ENCODE measurements around the gene C1RL. TPM values are rescaled to one million over a fixed set of nuclear protein-coding genes. Genes with fewer than 3 reads are reported as not detected.
A peak's percentile ranks its signal among the peaks of the same experiment; 100 is the strongest.

C1RL gene
- total and polyA plus RNA-seq, 9 donors, result 48.4 to 160 (median 98.9) TPM

GRCh38 chr12:7103837-7104584 lies 5.0 kb downstream of the C1RL start:
- TF ChIP-seq POLR2A (IDR thresholded peaks at IDR 0.05) (no peak), CTCF (IDR thresholded peaks at IDR 0.05) (no peak), EP300 (IDR thresholded peaks at IDR 0.05) (no peak)
- H3K27me3 ChIP-seq, result no peaks in the 10 kb centered on the region
- H3K4me3 ChIP-seq, result no peak overlapping the region
- H3K4me1 ChIP-seq (ENCODE audit: insufficient read depth), result peaks cover 17% of the 10 kb centered on the region
- intact Hi-C loops (cut with DNase I), result no loop called here
- H3K36me3 ChIP-seq, result no peaks in the 10 kb centered on the region
- WGBS, 3 donors, result 82 to 89% (median 88%) methylated on average over 14 of the region's 14 CpGs
- no peak for DNase-seq
- H3K27ac ChIP-seq, result no peak overlapping the region
- no peaks in the 10 kb centered on the region for H3K9me3 ChIP-seq

GRCh38 chr12:7102582-7102981 lies 6.4 kb downstream of the C1RL start:
- TF ChIP-seq CTCF (IDR thresholded peaks at IDR 0.05) (no peak), EP300 (IDR thresholded peaks at IDR 0.05) (no peak), POLR2A (IDR thresholded peaks at IDR 0.05) (no peak)
- no peaks in the 10 kb centered on the region for H3K27me3 ChIP-seq
- H3K4me1 ChIP-seq (ENCODE audit: insufficient read depth), result peaks cover 17% of the 10 kb centered on the region
- H3K27ac ChIP-seq, result peak overlapping the region in 1 of 2 donors; percentile 77
- no peaks in the 10 kb centered on the region for H3K9me3 ChIP-seq
- 71 to 87% (median 78%) methylated on average over 3 of the region's 3 CpGs for WGBS, 3 donors
- no peaks in the 10 kb centered on the region for H3K36me3 ChIP-seq
- intact Hi-C loops (cut with DNase I), result no loop called here
- DNase-seq, result no peak
- no peak overlapping the region for H3K4me3 ChIP-seq

GRCh38 chr12:7101694-7102131 lies 7.3 kb downstream of the C1RL start:
- Histone ChIP-seq H3K27me3 (no peaks in the 10 kb centered on the region), H3K36me3 (no peaks in the 10 kb centered on the region), H3K4me1 (ENCODE audit: insufficient read depth) (peaks cover 13% of the 10 kb centered on the region), H3K9me3 (no peaks in the 10 kb centered on the region), H3K27ac (peak overlapping the region; percentile 53 to 77), H3K4me3 (peak overlapping the region; percentile 22)
- TF ChIP-seq EP300 (IDR thresholded peaks at IDR 0.05), result no peak
- TF ChIP-seq CTCF (IDR thresholded peaks at IDR 0.05), result no peak
- TF ChIP-seq POLR2A (IDR thresholded peaks at IDR 0.05), result no peak
- intact Hi-C loops (cut with DNase I), result no loop called here
- WGBS, 3 donors, result 8 to 16% (median 8%) methylated on average over 10 of the region's 10 CpGs
- DNase-seq, result peak; percentile 66 to 88 (median 78)

- H3K27ac ChIP-seq, result peak overlapping the region in 1 of 2 donors; percentile 77
- WGBS, 3 donors, result 70 to 74% (median 72%) methylated on average over 4 of the region's 4 CpGs
- H3K4me3 ChIP-seq, result peak overlapping the region; percentile 22
Observed at GRCh38 chr12:7101047-7101693, 7.8 kb downstream of the C1RL start.

More at GRCh38 chr12:7101047-7101693, 7.8 kb downstream of the C1RL start:
- H3K4me1 ChIP-seq (ENCODE audit: insufficient read depth), result peaks cover 13% of the 10 kb centered on the region
- H3K36me3 ChIP-seq, result no peaks in the 10 kb centered on the region
- DNase-seq, result no peak
- H3K27me3 ChIP-seq, result no peaks in the 10 kb centered on the region
- TF ChIP-seq CTCF (IDR thresholded peaks at IDR 0.05), result peak in 1 of 3 donors; percentile 16
- TF ChIP-seq POLR2A (IDR thresholded peaks at IDR 0.05), result no peak
- H3K9me3 ChIP-seq, result no peaks in the 10 kb centered on the region
- intact Hi-C loops (cut with DNase I), result no loop called here

All from ovary (tissue), 9 donors.